ENCODE results near the gene IGFBP6.

IGFBP6 gene

DNA sequence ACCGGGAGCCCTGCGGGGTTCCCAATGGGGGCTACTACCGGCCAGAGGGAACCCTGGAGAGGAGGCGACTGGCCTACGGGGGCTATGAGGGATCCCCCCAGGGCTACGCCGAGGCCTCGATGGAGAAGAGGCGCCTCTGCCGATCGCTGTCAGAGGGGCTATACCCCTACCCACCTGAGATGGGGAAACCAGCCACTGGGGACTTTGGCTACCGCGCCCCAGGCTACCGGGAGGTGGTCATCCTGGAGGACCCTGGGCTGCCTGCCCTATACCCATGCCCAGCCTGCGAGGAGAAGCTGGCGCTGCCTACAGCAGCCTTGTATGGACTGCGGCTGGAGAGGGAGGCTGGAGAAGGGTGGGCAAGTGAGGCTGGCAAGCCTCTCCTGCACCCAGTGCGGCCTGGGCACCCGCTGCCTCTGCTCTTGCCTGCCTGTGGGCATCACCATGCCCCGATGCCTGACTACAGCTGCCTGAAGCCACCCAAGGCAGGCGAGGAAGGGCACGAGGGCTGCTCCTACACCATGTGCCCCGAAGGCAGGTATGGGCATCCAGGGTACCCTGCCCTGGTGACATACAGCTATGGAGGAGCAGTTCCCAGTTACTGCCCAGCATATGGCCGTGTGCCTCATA lies 37.9 kb upstream of the IGFBP6 start:
- DNase-seq (ENCODE audit: low spot score), result no peak

DNA sequence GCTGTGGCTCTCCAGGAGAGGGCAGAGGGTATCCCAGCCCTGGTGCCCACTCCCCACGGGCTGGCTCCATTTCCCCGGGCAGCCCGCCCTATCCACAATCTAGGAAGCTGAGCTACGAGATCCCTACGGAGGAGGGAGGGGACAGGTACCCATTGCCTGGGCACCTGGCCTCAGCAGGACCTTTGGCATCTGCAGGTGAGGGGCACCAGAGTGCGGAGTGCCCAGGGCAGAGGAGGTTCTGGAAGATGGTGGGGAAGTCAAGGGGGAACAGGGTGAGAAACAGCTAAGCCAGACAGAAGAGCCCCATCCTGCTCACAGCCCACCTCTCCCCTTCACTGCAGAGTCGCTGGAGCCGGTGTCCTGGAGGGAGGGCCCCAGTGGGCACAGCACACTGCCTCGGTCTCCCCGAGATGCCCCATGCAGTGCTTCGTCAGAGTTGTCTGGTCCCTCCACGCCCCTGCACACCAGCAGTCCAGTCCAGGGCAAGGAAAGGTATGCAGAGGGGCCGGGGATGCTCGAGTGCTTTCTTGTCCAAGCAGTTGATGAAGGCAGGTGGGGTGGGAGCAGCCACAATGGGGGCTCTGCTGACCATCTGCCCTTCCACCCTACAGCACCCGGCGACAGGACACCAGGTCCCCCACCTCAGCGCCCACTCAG lies 37.3 kb upstream of the IGFBP6 start:
- DNase-seq (ENCODE audit: low spot score), result no peak

DNA sequence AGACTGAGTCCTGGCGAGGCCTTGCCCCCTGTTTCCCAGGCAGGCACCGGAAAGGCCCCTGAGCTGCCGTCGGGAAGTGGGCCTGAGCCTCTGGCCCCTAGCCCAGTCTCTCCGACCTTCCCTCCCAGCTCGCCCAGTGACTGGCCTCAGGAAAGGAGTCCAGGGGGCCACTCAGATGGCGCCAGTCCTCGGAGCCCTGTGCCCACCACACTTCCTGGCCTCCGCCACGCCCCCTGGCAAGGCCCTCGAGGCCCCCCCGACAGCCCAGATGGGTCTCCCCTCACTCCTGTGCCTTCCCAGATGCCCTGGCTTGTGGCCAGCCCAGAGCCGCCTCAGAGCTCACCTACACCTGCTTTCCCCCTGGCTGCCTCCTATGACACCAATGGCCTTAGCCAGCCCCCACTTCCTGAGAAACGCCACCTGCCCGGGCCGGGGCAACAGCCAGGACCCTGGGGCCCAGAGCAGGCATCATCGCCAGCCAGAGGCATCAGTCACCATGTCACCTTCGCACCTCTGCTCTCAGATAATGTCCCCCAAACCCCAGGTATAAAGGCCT lies 36.7 kb upstream of the IGFBP6 start:
- no peak for DNase-seq (ENCODE audit: low spot score)

DNA sequence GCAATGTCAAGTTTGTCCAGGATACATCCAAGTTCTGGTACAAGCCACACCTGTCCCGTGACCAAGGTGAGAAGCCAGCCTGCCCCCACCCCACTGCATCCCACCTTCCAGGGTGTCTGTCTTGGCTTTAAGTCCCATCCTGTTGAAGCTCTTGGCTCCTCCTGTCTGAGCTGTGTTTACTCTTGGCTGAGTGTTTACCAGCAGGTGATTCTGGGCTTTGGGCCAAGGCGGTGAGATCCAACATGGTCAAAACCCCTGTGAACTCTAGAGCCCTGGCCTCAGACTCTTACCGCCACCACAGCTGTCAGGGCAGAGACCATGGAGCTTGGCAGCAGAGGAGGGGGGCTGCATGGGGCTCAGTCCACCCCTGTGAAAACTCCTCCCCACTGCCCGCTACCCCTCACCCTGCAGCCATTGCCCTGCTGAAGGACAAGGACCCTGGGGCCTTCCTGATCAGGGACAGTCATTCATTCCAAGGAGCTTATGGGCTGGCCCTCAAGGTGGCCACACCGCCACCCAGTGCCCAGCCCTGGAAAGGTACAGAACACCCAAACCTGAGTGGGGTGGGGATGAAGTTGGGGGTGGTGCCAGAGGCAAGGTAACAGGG lies 36.0 kb upstream of the IGFBP6 start:
- no peak for DNase-seq (ENCODE audit: low spot score)

DNA sequence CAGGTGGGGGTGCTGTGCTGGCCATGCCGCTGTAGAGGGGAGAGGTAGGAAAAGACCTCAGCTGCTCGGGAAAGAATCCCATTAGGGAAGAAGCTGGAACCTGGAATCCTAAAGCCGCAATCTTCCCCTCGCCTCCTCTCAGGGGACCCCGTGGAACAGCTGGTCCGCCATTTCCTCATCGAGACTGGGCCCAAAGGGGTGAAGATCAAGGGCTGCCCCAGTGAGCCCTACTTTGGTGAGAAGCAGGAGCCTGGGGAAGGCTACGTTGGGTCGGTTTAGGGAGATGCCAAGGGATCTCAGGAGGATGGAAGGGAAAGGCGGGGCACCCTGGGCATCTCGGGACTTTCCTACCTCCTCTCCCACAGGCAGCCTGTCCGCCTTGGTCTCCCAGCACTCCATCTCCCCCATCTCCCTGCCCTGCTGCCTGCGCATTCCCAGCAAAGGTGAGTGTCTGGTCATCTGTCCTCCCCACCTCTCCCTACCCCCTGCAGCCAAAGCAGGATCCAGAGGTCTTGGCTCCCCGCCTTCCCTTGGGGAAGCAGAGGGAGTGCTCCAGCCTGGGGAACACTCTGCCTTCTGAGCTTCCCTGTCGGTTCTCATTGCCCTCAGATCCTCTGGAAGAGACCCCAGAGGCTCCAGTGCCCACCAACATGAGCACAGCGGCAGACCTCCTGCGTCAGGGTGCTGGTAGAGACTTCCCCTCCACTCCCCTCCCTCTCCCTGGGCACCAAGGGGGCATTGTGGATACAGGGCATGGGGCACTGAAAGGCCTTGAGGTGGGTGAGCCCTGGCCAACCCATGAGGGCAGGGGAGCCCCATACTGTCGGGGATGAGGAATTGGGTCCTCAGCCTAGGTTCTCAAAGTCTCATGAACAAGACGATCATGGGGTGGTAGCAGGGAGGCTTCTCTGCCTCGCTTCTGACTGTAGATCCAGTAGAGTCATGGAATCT lies 35.2 kb upstream of the IGFBP6 start:
- DNase-seq (ENCODE audit: low spot score), result no peak

DNA sequence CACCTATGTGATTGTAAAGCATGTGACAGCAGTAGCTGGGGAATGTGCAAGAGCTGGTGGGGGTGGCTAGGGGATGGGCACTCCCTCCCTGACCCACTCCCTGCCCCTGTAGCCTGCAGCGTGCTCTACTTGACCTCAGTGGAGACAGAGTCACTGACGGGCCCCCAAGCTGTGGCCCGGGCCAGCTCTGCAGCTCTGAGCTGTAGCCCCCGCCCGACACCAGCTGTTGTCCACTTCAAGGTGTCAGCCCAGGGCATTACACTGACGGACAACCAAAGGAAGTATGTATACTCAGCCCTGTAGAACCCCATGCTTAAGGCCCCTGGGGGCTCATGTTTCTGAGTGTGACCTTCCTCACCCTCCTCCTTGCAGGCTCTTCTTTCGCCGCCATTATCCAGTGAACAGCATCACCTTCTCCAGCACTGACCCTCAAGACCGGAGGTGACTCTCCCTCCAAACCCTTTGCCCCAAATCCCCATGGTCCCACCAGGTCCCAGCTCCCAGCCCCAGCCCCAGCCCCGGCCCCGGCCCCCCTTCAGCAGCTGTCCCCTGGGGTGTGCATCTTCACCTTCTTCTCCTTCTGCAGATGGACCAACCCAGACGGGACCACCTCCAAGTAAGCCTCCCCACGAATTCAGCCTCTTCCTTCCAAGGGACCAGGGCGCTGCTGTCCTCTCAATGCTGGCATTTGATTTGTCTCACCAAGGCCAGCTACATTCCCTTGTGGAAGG lies 34.3 kb upstream of the IGFBP6 start:
- no peak for DNase-seq (ENCODE audit: low spot score)

DNA sequence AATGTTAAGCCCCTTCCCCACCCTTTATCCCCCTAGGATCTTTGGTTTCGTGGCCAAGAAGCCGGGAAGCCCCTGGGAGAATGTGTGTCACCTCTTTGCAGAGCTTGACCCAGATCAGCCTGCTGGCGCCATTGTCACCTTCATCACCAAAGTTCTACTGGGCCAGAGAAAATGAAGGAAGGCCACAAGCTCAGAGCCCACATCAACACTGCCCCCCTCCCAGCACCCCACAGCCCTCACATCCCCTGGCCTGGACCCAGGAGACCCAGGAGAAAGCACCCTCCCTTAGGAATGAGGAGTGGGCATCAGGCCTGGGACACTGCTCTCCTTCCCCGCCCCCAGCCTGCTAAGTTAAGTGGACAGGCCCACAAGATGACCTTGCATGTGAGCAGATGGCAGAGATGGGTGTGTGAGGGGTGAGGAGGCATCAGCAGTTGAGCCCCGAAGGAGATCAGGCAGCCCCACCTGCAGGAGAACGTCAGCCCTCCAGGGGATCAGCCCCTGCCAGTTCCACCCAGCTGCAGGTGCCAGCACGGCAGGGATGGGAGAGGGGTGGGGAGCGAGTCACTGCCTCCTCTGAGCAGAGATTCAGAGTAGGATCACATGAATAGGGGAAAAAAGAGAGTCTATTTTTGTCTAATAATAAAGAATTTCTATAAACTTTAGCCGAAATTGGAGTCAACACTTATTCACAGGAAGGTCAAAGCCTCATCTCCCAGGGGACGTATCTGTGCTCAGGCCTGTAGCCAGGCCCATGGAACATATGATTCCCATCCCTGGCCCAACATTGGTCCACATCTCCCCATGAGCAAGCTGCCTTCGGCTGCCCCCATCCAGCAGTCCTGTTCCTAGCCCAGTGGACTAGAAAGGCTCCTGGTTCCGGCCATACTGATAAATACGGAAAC lies 33.5 kb upstream of the IGFBP6 start:
- DNase-seq (ENCODE audit: low spot score), result no peak

DNA sequence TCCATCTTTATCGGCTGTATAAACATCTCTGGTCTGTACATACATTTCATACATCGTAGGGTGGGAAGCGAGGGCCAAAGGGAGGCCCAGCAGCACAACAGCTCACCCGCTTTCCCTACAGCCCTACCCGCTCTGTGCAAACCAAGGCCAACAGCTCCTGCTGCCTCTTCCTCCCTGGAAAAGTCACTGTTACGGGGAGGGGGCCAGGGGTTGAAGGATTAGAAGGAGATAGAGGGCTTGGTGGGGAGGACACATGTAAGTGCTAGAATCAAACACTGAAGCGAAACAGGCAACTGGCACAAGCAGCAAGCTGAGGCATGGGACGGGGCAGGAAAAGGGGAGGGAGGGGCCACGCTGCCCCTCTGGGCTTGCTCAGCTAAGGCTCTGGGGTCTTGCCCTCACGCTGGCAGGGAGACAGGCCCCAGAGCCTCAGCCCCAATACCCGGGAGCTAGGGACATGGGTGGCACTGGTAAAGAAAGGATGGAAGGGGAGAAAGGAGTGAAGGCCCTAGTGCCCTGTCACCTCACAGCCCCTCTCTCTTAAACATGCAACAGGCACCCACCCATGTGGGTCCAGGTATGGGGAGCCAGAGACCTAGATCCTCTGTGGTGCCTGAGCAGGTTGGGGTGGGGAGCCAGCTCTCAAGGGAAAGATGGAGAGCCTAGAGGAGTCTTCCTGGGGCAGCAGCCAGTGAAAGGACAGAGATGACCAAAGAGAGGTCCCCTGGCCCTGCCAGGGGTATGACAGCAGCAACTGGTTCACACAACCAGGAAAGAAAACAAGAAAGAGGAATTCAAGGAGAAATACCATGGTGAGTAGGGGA lies 32.6 kb upstream of the IGFBP6 start:
- DNase-seq (ENCODE audit: low spot score), result no peak

DNA sequence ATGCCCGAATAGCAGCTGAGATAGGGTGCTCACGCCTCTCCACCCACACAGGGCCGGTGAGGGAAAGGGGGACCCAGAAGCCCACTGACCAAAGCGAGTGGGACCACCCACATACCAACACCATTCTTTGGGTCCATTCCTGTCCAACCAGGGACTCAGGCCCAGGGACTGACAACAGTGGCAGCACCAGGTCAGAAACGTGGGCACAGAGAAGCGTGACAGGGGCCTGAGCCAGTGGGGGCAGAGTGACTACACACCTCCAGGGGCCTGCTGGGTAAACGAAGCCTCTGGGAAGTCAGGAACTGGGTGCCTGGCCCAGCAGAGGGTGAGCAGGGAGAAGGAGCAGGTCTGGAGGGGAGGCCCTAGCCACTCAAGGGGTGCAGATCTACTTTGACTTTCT lies 32.0 kb upstream of the IGFBP6 start:
- no peak for DNase-seq (ENCODE audit: low spot score)

DNA sequence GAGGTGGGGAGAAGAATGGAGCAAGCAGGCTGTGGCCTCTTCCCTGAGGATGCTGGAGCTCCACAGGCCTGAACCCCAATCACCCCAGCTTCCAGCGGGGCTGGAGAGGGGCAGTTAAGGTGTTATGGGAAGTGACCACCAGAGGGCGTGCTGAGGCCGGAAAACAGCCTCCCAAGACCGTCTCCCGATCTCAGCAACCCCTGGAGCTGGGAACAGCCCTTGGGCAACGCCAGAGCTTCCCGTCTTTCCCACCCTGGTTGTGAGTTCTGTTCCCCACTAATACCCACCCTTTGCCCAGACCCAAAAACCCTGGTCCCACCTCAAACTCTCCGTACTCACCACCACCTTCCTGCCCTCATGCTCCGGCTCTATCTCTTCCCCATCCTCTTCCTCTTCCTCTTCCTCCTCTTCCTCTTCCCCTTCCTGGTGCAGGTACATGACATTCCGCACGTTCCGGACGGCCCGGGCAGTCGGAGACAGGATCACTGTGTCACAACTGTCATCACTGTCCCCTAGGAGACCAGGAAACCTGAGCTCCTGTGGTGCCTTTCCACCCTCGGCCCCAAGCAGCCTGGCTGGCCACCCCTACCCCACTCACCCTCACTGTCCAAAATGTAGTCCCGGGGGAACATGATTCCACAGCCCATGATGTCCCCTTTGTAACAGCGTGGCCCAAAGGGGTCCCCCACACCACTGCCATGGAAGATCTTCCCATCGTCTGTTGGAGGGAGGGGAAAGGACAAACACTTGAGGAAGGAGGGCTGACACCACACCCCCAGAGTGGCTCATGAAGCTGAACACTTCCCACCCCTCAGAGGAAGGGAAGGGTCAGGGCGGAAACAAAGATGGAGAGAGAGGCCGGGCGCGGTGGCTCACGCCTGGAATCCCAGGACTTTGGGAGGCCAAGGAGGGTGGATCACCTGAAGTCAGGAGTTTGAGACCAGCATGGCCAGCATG lies 31.2 kb upstream of the IGFBP6 start:
- DNase-seq (ENCODE audit: low spot score), result peak; percentile 68

DNA sequence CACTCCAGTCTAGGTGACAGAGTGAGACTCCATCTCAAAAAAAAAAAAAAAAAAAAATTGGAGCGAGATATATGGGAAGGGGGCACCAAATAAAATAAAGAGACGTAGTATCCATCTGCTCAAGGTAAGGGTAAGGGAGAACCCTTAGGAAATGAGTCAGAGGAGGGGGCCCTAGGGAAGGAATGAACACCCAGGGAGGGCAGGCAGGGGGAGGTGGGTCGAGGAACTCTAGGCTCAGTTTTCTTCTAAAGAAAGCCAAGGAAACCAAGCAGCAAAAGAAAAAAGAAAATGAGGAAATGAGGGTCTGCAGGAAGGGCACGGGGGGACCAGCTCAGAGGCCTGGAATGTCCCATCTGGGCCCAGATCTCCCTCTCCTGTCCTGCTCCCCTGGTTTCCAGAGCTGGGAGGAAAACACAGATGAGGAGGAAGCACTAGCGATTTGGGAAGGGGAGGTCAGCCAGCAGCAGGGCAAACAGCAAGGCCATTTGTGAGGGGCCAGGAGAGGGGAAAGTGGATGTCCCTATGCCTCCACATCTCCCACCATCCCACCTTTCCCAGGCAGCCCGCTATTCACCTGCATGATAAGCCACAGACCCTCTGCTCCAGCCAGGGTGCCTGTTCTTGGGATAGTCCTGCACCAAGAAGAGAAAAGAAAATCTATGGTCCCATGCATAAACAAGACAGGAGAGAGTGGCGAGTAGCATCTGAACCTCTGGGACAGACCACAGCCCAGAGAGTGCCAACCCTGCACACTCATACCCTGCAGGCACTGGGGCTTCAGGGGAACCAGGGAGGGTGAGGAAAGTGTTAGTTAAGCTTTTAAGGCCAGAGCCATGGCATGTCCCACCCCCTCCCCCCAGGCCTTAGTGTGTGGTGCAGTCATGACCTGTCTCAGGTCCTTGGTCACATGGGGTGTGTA lies 30.1 kb upstream of the IGFBP6 start:
- no peak for DNase-seq (ENCODE audit: low spot score)

DNA sequence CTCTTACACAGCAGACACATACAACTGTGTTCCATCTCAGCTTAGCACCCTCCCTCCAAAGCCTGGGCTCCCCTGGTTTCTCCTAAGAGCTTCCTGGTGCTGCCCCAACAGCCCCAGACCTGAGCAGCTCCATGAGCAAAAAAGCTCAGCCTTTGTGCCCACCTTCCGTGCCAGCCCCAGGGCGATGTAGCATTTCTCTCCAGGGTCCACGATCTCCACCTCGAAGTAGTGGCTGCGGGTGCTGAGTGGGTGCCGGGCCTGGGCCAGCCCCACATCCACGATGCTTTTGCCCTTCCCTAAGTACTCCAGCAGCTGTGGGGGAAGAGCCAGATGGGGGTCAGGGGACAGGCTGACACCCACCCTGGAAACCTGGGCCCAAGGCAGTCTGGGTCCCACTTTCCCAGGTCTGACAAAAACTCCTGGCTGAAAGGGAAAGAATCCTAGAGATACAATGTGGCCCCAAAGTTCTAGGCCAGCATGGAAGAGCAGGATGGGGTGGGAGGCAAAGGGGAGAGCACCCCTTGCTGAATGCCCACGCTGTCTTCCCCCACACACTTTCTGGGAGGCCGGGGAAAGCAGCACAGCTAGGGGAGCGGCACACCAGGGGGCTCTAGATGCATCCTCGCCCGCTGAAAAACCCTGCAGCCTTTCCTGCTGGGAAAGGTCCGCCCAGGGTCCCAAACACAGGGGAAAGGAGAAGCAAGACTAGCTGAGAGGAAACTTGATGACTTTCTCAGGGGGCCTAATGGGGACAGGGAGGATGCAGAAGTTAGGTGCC lies 29.3 kb upstream of the IGFBP6 start:
- no peak for DNase-seq (ENCODE audit: low spot score)

DNA sequence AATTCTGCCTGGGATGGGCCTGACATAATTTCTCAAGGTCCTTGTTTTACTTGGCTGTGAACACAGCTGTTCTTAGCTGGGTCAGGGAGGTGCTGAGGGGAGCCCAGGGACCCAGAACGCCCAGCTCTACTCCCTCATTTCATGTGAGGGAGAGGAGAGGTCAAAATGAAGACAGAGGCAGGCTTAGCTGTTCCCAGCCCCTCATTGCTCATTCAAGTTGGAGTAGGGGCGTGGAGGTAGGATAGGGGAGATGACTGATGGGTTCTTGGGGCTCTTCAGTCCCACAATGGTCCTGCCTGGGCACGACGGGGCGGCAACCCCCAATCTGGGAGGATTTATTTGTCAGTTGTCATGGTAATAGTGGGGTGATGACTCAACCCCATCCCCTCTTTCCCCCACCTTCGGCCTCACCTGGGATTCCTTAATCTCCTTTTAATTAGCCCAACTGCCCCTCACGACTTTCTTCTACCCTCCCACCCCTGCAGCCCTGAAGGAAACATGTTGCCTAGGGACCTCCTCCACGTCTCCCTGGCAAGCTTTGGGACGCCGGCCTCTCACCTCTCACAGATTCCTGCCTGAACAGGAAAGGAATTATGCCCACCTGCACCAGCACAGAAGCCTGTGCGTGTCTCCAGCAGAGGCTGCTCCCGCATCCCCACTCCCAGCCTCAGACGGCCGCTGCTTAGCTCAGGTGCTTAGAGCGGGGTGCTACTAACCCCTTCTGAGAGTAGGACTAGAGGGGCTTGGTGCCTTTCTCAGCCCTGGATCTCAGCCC lies 28.5 kb upstream of the IGFBP6 start:
- no peak for DNase-seq (ENCODE audit: low spot score)

DNA sequence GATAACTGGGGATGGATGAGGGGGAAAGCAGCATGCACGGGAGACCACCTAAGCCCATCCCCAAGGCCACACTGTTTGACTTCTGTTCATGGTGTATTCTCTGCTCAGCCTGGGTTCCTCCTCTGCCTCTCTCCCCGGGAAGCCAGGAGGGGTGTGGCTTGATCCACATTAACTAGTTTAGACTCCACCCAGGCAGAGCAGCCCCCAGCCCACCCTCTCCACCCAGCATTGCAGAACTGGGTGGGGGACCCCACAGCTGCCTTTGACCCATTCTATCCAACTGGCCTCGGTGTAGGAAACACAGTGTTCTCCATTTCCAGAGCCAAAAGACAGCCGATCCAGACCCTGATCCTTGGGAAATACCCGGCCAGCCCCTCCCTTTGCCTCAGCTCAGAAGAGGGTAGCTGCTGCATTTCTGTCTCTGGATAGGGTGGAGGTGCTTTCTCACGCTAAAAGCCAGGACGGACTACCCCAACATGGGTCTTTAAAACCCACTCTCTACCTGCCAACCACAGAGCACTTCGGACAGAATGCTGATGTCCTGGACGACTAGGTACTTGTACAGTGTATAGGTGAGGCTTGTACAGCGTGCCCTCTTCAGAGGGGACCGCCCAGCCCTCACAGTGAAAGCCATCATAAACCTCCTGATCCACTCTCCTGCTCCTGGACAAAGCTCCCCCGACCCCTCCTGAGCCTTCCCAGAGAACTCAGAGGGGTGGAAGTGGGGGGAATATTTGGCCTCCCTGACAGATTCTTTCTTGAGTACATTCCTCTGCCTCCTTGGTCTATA lies 27.7 kb upstream of the IGFBP6 start:
- no peak for DNase-seq (ENCODE audit: low spot score)
